Activated CD4-positive, alpha-beta T cell treated with anti-CD3 and anti-CD28 coated beads, Interleukin-2, amount 50 U/mL, for 4 hours (primary cell): Measurements from ENCODE around the gene CCDC183.
"Not testable (repeated sequence)": the region's sequence is repeated elsewhere in the genome, so short reads cannot be mapped to it uniquely, and the experiment has no call there.

Source experiments
- DNase-seq, 2 experiments: peaks; one replicate each; pipeline ENCODE4 v3.0.0-alpha.2; 2020

Gene CCDC183

DNA sequence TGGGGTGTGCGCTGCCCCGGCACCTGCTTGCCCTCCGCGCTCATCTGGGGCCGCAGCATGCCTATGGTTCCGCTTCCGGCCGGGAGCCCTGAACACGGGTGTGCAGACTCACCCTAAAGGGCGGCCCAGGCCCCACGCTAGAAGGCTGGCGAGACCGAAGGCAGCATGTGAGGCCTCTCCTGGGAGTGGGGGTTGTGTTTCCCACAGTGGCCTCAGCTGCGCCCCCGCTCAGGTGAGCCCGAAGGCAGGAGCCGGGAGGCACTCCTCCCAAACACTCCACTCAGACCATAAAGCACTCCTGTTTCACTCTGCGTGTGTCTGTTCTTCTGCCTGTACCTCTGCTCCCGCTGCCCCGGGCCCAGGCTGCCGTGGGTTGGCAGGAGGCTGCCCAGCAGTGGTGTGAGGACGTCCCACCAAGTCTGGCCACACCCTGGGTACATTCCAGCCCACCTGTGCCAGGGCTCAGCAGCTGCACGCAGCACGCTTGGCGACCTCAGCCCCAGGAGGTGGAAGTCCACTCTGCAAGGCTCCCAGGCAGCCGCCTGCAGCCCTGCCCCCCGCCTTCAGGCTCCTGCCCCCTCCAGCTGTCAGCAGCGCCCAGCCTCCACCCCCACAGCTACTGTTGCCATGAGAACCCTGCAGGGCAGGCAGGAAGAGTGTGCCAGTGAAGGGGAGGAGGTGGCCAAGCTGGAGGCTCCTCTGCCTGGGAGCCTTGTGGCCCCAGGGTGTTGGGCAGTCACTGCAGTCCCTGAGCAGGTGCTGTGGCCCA lies 44.9 kb downstream of the CCDC183 start:
- DNase-seq, result no peak

DNA sequence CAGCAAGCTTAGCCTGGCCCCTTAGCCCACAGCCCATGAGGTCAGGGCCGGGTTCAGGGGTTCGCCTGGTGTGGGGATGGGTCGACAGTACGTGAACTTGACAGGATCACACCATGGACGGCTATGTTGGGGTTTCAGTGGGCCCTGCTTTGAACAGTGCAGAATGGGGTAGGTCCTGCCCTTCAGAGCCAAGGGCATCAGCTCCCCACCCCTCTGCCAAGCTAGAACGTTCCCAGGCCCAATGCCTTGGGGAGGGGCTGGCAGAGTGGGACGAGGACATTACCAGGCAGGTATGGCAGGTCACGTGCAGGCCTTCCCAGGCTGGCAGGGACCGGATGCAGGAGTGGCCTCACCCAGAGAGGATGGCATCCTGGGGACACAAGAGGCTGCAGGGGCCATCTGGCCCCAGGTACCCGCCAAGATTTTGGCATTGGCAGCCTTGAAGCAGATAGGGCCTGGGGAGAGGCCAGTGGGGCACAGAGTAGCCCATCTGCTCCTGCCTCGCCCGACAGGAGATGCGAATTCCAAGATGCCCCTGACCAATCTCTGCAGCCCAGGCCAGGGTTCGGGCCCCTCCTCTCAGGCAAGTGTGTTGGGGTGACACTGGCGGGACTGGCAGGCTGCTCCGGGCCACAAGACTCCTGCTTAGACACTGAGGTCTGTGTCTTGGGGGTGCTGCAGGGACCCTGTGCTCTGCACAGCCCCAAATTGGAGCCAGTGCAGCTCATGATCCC lies 45.7 kb downstream of the CCDC183 start:
- DNase-seq, result not testable (repeated sequence)

DNA sequence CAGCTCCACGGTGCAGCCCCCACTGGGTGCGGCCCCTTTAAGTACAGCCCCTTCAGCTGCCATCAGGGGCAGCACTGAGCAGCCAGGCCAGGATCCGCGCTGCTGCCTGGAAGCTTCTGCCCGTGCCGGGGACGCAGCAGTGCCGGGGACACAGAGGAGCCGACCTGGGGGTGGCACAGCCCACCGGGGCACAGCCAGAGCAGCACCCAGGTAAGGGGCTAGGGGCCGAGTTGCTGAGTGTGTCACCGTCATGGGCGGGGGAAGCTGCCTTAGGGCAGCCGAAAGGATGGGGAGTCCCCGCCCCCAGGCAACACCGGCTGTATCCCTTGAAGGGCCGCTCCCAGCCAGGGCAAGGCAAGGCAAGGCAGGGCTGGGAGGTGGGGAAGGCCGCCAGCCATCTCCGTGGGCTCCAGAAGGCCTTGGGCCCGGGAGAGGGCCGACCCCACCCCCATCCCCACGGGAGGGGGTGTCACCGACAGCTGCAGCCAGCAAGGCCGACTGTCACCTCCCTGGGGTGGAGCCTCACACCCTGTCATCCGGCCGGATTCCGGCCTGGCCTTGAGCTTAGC lies 46.3 kb downstream of the CCDC183 start, which contains the start of gene AJM1:
Gene AJM1 (plus strand): TSS at position 99 of the 569 bp plus-strand sequence. CDS start 1,937 bp downstream, outside the sequence.
- peak; percentile 70 to 76 for DNase-seq

DNA sequence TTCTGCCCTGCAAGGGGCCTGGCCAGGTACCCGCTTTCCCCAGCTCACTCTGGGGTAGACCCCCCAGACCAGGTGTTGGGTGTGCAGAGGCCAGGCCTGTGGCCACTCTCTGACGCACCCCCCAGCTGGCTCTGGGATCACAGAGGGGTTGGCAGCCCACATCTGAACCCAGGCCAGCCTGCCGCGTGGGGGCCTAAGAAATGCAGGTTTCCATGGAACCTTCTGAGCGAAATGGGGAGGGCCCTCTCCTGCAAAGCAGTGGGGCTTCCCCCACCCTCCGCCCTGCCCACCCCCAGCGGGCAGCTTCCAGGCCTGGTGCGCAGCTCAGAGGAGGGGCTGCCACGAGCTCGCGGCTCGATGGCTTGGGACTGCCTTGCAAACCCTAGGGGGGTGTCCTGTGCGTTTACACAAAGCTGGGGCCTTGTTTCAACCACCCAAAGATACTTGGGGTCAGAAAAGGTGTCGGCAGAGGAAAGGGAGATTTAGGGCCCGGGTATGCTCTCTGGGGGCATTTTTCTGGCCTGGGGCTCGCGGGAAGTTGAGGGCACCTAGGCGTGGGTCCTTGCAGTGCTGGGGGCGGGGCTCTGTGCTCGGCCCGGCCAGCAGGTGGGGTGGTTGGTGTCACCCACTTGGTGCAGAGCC lies 47.1 kb downstream of the CCDC183 start:
- not testable (repeated sequence) for DNase-seq

- DNase-seq, result peak; percentile 52
Measured at GRCh38 chr9:136843801-136844740, 47.9 kb downstream of the CCDC183 start.

- no peak for DNase-seq
Measured at GRCh38 chr9:136844761-136845464, 48.8 kb downstream of the CCDC183 start.

GRCh38 chr9:136845465-136846260 lies 49.5 kb downstream of the CCDC183 start:
- no peak for DNase-seq

DNA sequence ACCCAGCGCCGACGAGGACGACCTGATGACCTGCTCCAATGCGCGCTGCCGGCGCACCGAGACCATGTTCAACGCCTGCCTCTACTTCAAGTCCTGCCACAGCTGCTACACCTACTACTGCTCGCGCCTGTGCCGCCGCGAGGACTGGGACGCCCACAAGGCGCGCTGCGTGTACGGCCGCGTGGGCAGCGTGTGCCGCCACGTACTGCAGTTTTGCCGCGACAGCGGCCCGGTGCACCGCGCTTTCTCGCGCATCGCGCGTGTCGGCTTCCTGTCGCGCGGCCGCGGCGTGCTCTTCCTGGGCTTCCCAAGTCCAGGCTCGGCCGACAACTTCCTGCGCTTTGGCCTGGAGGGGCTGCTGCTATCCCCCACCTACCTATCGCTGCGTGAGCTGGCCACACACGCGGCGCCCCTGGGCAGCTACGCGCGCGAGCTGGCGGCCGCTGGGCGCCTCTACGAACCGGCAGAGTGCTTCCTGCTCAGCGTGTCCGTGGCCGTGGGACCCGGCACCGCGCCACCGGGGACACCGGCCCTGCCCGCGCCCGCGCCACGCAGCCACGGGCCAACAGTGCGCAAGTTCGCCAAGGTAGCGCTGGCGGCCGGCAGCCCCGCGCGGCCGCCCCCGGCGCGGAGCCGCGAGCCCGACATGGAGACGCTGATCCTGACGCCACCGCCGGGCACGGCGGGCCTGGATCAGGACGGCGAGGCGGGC lies 50.4 kb downstream of the CCDC183 start:
- DNase-seq, result peak in 1 of 2 experiments; percentile 40

GRCh38 chr9:136847088-136847825 lies 51.1 kb downstream of the CCDC183 start:
- no peak for DNase-seq

DNA sequence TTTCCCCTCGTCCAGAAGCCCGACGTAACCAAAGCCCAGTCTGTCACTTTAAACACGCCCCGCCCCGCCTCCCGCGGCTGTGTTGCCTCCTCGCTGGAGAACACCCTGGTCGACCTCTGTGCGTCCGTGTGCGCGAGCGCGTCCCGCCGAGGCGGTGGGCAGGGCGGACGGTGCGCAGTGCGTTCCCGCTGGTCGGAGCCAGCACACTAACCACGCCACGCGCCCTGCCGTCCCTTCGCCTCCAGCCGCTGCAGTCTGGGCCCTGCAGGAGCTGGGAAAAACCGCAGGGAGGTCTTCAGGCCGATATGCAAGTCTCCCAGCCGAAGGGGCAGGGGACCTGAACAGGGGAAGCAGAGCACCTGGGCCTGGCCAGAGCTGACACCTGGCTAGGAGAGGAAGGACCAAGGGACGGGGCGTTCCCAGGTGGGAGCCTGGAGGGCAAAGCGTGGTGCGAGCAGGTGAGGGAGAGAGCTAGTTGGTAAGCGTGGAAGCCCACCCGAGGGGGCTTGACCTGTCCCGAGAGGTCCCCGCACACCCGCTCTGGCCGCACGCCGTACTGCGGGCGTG lies 51.8 kb downstream of the CCDC183 start:
- peak; percentile 58 to 60 for DNase-seq

GRCh38 chr9:136848393-136849037 lies 52.4 kb downstream of the CCDC183 start:
- DNase-seq, result peak in 1 of 2 experiments; percentile 35

DNA sequence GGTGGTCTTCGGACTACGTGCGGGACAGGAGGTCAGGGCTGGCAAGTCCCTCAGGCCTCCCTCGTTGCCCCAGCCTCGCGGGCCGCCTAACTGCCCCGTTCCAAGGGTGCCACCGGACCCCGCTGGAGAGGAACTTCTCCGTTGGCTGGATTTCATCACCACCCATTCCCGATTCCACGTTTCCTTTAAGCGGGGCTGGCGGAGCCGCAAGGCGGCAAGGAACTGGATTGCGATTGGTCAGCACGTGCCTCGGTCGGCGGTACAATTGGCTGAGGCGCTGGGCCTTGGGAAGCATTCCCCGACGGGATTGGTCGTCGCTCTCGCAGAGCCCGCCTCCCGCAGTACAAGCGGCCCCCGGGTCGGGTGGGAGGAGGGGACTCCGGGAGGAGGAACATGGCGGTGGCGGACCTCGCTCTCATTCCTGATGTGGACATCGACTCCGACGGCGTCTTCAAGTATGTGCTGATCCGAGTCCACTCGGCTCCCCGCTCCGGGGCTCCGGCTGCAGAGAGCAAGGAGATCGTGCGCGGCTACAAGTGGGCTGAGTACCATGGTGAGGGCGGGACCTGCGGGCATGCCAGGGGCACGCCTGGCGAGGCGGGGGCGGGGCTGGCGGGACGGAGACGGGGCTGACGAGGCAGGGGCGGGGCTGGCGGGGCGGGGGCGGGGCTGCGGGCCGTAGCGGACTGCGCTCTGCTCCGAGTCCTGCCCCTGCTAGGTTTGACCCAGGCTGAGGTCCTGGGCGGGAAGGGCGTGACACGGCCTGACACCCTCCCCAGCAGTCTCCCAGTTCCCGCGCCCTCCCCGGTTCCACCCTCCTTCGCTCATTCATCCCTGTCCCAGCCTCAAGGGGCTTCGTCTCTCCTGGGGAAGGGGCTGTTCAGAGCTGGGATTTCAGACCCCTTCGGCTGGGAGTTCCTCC lies 53.2 kb downstream of the CCDC183 start, which contains the start of gene PHPT1:
Gene PHPT1 (plus strand): TSS at position 372 of the 922 bp plus-strand sequence. CDS start 22 bp downstream, at position 394.
- DNase-seq, result peak; percentile 95

- no peak for DNase-seq
Measured at GRCh38 chr9:136849960-136850865, 54.1 kb downstream of the CCDC183 start.

- DNase-seq, result no peak
Measured at GRCh38 chr9:136850866-136851775, 55.0 kb downstream of the CCDC183 start.
